ENCODE measurements around the gene KANK4. TPM values are rescaled to one million over a fixed set of nuclear protein-coding genes. Genes with fewer than 3 reads are reported as not detected.

Gene KANK4
- not detected for total RNA-seq

DNA sequence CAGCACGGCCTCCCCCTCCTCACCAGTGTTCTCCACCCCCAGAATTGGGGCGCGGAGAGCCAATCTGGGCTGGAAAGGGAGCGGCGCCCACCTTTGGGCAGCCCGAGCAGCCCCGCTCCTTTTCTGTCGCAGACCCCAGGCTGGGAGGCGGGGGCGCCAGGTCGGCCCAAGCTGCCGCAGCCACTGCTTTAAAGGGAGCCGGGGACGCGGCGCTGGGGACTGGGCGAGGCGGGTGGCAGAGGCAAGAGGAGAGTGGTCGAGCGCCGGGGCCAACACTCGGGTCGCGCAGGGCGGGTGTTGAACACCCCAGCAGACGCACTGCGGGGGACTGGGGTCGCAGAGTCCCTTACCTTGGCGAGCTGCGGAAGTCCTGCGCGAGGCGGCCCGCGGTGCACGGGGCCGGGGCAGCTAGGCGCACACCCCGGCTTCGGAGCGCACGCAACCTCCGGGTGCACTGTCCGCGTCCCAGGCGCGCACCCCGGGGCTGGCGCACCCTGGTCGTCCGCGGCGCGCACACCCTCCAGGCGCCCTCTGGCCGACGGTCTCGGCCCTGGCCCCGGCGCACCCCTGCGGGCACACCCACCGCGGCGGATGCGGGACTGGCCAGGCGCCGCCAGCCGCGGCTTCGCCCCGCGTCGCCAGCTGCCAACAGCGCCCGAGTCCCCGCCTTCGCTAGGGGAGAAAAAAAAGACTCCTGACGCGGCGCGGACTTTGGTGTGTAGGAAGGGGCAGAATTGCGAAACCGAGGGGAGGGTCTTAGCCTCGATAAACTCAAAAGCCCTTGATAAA, at the start of gene KANK4:
Gene KANK4, minus strand, starts transcription at position 679 of the 789 bp plus-strand sequence. CDS start 37,870 bp downstream, outside the sequence.
- POLR2A ChIA-PET: no interaction called here
- Mint-ChIP-seq H3K9me3 (no peaks in the 10 kb centered on the region), H3K4me1 (peaks cover 8% of the 10 kb centered on the region), H3K27ac (no peak within 1 kb of the TSS), H3K27me3 (peaks cover 52% of the 10 kb centered on the region), H3K4me3 (peak within 1 kb of the TSS; percentile 5), H3K36me3 (no peaks in the 10 kb centered on the region)
- ATAC-seq (ENCODE audit: low read depth) (no peak), DNase-seq (peak; percentile 35)

GRCh38 chr1:62368989-62369388, 49.8 kb upstream of the KANK4 start:
- DNase-seq: no peak
- no peak overlapping the region for H3K27ac Mint-ChIP-seq
- H3K36me3 Mint-ChIP-seq: no peaks in the 10 kb centered on the region
- no peak overlapping the region for H3K4me3 Mint-ChIP-seq
- POLR2A ChIA-PET: no interaction called here
- no peaks in the 10 kb centered on the region for H3K4me1 Mint-ChIP-seq
- H3K9me3 Mint-ChIP-seq: no peaks in the 10 kb centered on the region
- peaks cover 13% of the 10 kb centered on the region for H3K27me3 Mint-ChIP-seq
- ATAC-seq (ENCODE audit: low read depth): no peak

- Mint-ChIP-seq H3K36me3 (no peaks in the 10 kb centered on the region), H3K4me1 (no peaks in the 10 kb centered on the region), H3K9me3 (no peaks in the 10 kb centered on the region), H3K27ac (no peak overlapping the region), H3K4me3 (no peak overlapping the region), H3K27me3 (peaks cover 13% of the 10 kb centered on the region)
- POLR2A ChIA-PET: no interaction called here
- no peak for DNase-seq
- no peak for ATAC-seq (ENCODE audit: low read depth)
Observed at GRCh38 chr1:62367005-62367557, 47.8 kb upstream of the KANK4 start.

DNA sequence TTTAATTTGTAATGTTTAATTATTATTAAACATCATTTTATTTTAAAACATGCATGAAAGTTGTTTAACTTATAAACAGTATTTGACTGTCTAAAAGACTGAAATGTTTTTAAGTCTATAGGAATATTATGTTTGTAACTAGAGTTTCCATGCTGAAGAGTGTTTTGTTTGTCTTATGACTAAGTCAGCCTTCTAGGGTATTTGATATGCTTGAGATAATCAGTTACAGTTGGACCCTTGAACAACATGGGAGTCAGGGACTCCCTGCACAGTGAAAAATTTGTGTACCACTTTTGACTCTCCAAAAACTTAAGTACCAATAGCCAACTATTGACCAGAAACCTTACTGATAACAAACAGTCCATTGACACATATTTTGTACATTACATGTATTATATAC, 45.5 kb upstream of the KANK4 start:
- DNase-seq (no peak), ATAC-seq (ENCODE audit: low read depth) (no peak)
- Mint-ChIP-seq H3K4me1 (no peaks in the 10 kb centered on the region), H3K27me3 (peaks cover 13% of the 10 kb centered on the region), H3K4me3 (no peak overlapping the region), H3K27ac (no peak overlapping the region), H3K36me3 (no peaks in the 10 kb centered on the region), H3K9me3 (no peaks in the 10 kb centered on the region)
- POLR2A ChIA-PET: no interaction called here

DNA sequence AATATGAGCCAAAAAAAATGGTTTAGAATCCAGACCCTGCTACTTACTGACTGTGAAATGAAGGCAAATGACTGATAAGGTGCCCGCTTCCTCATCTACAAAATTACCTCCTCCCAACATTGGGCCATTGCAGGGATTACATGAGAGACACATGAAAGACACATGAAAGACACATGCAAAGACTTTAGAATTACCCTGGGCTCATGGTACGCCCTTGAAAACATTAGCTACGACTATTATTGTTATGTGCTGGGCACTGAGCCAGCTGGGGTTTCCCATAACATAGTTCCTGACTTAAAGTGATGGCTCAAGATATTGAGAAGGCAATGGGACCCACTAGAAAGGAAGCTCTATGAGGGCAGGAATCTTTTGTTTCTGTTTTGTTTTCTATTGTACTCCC, 43.7 kb upstream of the KANK4 start:
- Mint-ChIP-seq H3K4me3 (no peak overlapping the region), H3K36me3 (no peaks in the 10 kb centered on the region), H3K27me3 (peaks cover 3% of the 10 kb centered on the region), H3K4me1 (no peaks in the 10 kb centered on the region), H3K27ac (no peak overlapping the region), H3K9me3 (no peaks in the 10 kb centered on the region)
- ATAC-seq (ENCODE audit: low read depth) (no peak), DNase-seq (no peak)
- POLR2A ChIA-PET: no interaction called here

GRCh38 chr1:62362061-62362917, 43.1 kb upstream of the KANK4 start:
- no peaks in the 10 kb centered on the region for H3K4me1 Mint-ChIP-seq
- ATAC-seq (ENCODE audit: low read depth) (no peak), DNase-seq (no peak)
- POLR2A ChIA-PET: no interaction called here
- H3K9me3 Mint-ChIP-seq: no peaks in the 10 kb centered on the region
- no peak overlapping the region for H3K27ac Mint-ChIP-seq
- H3K4me3 Mint-ChIP-seq: no peak overlapping the region
- H3K36me3 Mint-ChIP-seq: no peaks in the 10 kb centered on the region
- no peaks in the 10 kb centered on the region for H3K27me3 Mint-ChIP-seq

DNA sequence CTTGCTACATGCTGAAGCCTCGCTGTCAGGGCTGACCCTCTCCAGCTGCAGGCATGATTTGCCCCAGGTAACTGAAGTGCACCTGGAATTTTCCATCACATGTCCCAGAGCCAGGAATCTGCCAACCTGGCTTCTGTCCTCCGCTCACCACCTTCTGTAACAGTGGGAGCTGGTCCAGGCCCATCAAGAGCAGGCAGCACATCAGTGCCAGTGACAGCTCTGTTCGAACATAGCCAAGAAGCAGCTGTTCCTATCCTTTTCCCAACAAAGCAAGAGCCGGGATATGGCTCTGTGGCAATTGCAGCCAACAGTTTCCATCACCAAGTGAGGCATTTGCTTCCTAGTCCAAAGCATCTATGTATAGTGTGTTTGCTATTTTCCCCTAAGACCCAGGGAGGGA, 42.2 kb upstream of the KANK4 start:
- H3K9me3 Mint-ChIP-seq: no peaks in the 10 kb centered on the region
- H3K4me3 Mint-ChIP-seq: no peak overlapping the region
- H3K27me3 Mint-ChIP-seq: no peaks in the 10 kb centered on the region
- no peaks in the 10 kb centered on the region for H3K36me3 Mint-ChIP-seq
- ATAC-seq (ENCODE audit: low read depth) (no peak), DNase-seq (no peak)
- H3K4me1 Mint-ChIP-seq: no peaks in the 10 kb centered on the region
- no peak overlapping the region for H3K27ac Mint-ChIP-seq
- POLR2A ChIA-PET: no interaction called here

DNA sequence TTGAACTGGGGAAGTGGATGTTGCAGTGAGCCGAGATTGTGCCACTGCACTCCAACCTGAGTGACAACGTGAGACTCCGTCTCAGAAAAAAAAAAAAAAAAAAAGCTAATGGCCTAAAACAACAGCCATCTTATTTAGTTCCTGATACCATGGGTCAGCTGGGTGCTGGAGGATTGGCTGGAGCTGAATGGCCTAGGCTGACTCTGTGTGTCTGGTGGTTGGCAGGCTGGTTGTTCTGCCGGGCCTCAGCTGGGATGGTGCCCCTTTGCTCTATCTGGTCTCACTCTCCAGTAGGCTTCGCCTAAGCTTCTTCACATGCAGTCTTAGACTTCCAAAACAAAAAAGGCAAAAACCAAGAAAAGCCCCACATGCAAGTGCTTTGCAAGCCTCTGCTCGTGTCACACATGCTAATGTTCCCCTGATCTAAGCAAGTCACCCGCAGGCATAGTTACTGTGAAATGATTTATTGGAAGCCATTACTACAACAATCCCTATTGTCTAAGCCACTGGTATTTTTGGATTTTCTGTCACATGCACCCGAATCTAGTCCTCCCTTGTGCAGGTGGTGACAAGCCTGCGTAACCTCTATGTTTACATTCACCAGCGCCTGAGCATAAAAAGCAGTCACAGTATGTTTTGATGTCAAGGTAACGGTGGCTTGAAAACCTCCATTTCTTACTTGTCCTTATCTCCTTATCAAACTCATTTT, 39.6 kb upstream of the KANK4 start:
- no peak for ATAC-seq (ENCODE audit: low read depth)
- Mint-ChIP-seq H3K9me3 (no peaks in the 10 kb centered on the region), H3K4me1 (no peaks in the 10 kb centered on the region), H3K27ac (no peak overlapping the region), H3K36me3 (no peaks in the 10 kb centered on the region), H3K4me3 (no peak overlapping the region), H3K27me3 (no peaks in the 10 kb centered on the region)
- POLR2A ChIA-PET: no interaction called here
- DNase-seq: no peak

DNA sequence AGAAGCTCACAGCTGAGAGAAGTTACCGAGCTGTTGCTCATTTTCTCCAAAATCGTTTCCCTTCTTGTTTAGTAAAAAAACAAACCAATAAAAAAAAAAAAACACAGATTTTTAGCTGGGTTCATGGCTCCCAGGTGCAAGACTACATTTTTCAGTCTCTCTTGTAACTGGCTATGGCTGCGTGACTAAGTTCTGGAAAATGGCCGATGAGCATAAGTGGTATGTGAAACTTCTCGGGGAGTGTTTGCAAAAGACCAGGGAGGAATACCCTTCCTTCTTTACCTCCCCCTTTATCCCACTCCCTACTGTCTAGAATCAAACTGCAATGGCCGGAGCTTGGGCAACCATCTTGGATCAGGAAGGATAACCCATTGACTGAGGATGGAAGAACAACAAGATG, 38.7 kb upstream of the KANK4 start:
- no peaks in the 10 kb centered on the region for H3K9me3 Mint-ChIP-seq

DNA sequence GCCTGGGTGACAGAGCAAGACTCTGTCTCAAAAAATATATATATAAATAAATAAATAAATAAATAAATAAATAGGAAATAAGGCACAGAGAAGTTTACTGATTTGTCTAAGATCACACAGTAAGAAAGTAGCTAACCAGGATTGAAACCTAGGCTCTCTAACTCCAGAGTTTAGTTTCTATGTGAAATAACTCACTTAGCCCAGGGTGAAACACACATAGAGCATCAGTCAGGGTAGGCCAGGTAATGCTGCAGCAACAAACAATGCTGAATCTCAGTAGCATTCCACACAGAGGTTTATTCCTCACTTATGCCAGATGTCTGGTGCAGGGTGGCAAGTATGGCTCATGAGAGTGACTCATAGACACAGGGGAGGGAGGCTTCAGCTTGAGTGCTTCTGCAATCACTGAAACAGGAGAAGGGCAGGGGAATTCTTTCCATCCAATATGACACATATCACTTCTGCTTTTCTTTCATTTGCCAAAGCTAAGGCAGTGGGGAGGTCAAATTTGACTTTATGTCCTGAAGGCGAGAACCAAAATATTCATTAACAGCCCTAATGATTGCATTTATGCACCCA, 37.1 kb upstream of the KANK4 start:
- DNase-seq: no peak
- H3K27ac Mint-ChIP-seq: no peak overlapping the region
- H3K9me3 Mint-ChIP-seq: no peaks in the 10 kb centered on the region
- no peaks in the 10 kb centered on the region for H3K36me3 Mint-ChIP-seq
- POLR2A ChIA-PET: no interaction called here
- ATAC-seq (ENCODE audit: low read depth): no peak
- H3K27me3 Mint-ChIP-seq: peaks cover 2% of the 10 kb centered on the region
- no peaks in the 10 kb centered on the region for H3K4me1 Mint-ChIP-seq
- no peak overlapping the region for H3K4me3 Mint-ChIP-seq

More for the DNA sequence above, 38.7 kb upstream of the KANK4 start:
- POLR2A ChIA-PET: no interaction called here
- Mint-ChIP-seq H3K4me3 (no peak overlapping the region), H3K27me3 (peaks cover 2% of the 10 kb centered on the region), H3K36me3 (no peaks in the 10 kb centered on the region), H3K4me1 (no peaks in the 10 kb centered on the region), H3K27ac (no peak overlapping the region)
- ATAC-seq (ENCODE audit: low read depth) (no peak), DNase-seq (no peak)

DNA sequence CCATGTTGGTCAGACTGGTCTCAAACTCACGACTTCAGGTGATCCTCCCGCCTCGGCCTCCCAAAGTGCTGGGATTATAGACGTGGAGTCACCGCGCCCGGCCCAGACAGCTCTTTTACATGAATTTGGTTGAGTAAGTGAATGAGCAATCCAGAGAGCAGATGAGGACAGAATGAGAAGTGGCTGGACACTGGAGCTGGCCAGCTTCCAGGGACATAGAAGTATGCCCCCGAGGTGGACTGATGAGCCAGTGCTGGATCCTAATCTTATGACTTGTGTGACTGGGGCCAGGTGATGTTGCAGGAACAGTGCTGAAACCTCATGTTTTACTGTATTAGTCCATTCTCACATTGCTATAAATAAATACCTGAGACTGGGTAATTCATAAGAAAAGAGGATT, 35.9 kb upstream of the KANK4 start:
- no peaks in the 10 kb centered on the region for H3K4me1 Mint-ChIP-seq
- H3K4me3 Mint-ChIP-seq: no peak overlapping the region
- H3K36me3 Mint-ChIP-seq: no peaks in the 10 kb centered on the region
- peaks cover 4% of the 10 kb centered on the region for H3K27me3 Mint-ChIP-seq
- no peaks in the 10 kb centered on the region for H3K9me3 Mint-ChIP-seq
- DNase-seq (no peak), ATAC-seq (ENCODE audit: low read depth) (no peak)
- H3K27ac Mint-ChIP-seq: no peak overlapping the region
- POLR2A ChIA-PET: no interaction called here

DNA sequence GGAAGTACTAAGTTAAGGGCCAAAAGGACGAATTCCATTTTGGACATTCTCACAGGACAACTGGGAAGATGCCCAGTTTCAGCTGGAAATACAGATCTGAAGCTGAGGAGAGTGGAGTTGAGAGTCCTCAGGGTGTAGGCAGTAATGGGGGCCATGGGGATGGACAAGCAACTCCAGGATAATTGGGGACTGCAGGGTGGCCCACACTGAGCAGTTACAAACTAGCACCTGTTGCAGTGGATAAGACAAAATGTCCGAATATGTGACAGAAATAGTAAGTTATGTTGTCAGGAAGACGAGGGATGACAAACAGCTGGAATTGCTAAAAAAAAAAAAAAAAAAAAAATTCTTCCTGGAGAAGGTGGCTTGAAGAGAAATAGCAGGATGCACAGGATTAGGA, 34.6 kb upstream of the KANK4 start:
- POLR2A ChIA-PET: no interaction called here
- Mint-ChIP-seq H3K27me3 (peaks cover 4% of the 10 kb centered on the region), H3K36me3 (no peaks in the 10 kb centered on the region), H3K4me3 (no peak overlapping the region), H3K4me1 (no peaks in the 10 kb centered on the region), H3K9me3 (no peaks in the 10 kb centered on the region), H3K27ac (no peak overlapping the region)
- DNase-seq (no peak), ATAC-seq (ENCODE audit: low read depth) (no peak)

DNA sequence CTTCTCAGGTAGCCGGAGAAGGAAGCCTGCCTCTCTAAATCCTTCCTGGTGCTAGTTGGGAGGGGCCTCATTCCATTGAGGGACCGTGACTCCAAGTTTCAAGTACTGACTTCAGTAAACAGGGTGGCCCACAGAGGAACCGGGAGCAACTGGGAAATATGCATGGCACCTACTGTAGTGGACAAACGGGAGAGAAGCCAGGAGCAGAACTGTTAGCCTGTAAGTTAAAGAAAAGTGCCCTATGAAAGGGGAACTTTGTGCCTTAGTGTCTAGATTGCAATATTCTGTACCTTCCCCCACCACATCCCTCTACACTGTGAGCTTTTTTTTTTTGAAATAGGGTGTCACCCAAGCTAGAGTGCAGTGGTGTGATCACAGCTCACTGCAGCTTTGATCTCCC, 33.2 kb upstream of the KANK4 start:
- peaks cover 4% of the 10 kb centered on the region for H3K27me3 Mint-ChIP-seq
- no peak overlapping the region for H3K4me3 Mint-ChIP-seq
- ATAC-seq (ENCODE audit: low read depth) (no peak), DNase-seq (no peak)
- no peak overlapping the region for H3K27ac Mint-ChIP-seq
- no peaks in the 10 kb centered on the region for H3K9me3 Mint-ChIP-seq
- no peaks in the 10 kb centered on the region for H3K4me1 Mint-ChIP-seq
- H3K36me3 Mint-ChIP-seq: no peaks in the 10 kb centered on the region
- POLR2A ChIA-PET: no interaction called here
